Fibroblast of pulmonary artery (primary cell): Measurements from ENCODE around the gene PARD3.

Source experiments
- DNase-seq: peaks from one replicate; pipeline ENCODE4 v3.0.0-alpha.2; 2010; ENCODE audit warnings: low read depth
- H3K4me3 ChIP-seq: replicated peaks from 2 replicates; pipeline ENCODE4 v1.5.1; 2011; ENCODE audit warnings: low read depth, mild to moderate bottlenecking, control low read depth, low read length, moderate library complexity
- CTCF ChIP-seq: IDR thresholded peaks from 2 replicates; pipeline ENCODE4 v1.5.1; 2011; ENCODE audit warnings: mild to moderate bottlenecking, control low read depth, low read length, inconsistent platforms; ENCODE audit errors: missing control alignments

The PARD3 gene

GRCh38 chr10:34407324-34407805 lies 407.7 kb downstream of the PARD3 start:
- H3K4me3 ChIP-seq = no peak overlapping the region
- TF ChIP-seq CTCF = no peak
- DNase-seq = peak; percentile 89

GRCh38 chr10:34406463-34407323 lies 408.4 kb downstream of the PARD3 start:
- no peak for DNase-seq
- TF ChIP-seq CTCF = no peak

GRCh38 chr10:34405611-34406462 lies 409.3 kb downstream of the PARD3 start:
- DNase-seq = peak; percentile 58
- no peak overlapping the region for H3K4me3 ChIP-seq
- no peak for TF ChIP-seq CTCF

More at GRCh38 chr10:34406463-34407323, 408.4 kb downstream of the PARD3 start:
- H3K4me3 ChIP-seq = no peak overlapping the region

- TF ChIP-seq CTCF = no peak
- DNase-seq = peak; percentile 14
- no peak overlapping the region for H3K4me3 ChIP-seq
Observed at GRCh38 chr10:34403512-34403911, 411.6 kb downstream of the PARD3 start.

- no peak for TF ChIP-seq CTCF
- no peak overlapping the region for H3K4me3 ChIP-seq
- DNase-seq = no peak
Observed at GRCh38 chr10:34400075-34400474, 415.0 kb downstream of the PARD3 start.

- H3K4me3 ChIP-seq = no peak overlapping the region
- TF ChIP-seq CTCF = no peak
- DNase-seq = no peak
Observed at GRCh38 chr10:34399013-34399412, 416.1 kb downstream of the PARD3 start.
